HepG2 (cell line): ENCODE data around the gene THSD8. TPM values are rescaled to one million over a fixed set of nuclear protein-coding genes. Genes with fewer than 3 reads are reported as not detected.

ENCODE experiments used
- ARNT2 ChIP-seq: sonication (generic); formaldehyde crosslinking; IDR thresholded peaks from 2 replicates; pipeline ENCODE4 v1.8.0; 2022; ENCODE audit warnings: mild to moderate bottlenecking, low read depth, missing genetic modification reagents, moderate library complexity
- ATF7-NPFF ChIP-seq: sonication (generic); formaldehyde crosslinking; IDR thresholded peaks from 2 replicates; pipeline ENCODE4 v1.8.1; 2023; ENCODE audit warnings: mild to moderate bottlenecking, low read depth, missing genetic modification reagents, moderate library complexity
- CEBPB ChIP-seq: IDR thresholded peaks from 2 replicates; pipeline ENCODE4 v1.6.1; 2011; ENCODE audit warnings: low read depth, low read length, improper control_type of control experiment, borderline replicate concordance
- CSRNP1 ChIP-seq: sonication (generic); formaldehyde crosslinking; IDR thresholded peaks from 2 replicates; pipeline ENCODE4 v1.8.1; 2023; ENCODE audit warnings: mild to moderate bottlenecking, missing genetic modification reagents
- EED ChIP-seq: sonication (generic); formaldehyde crosslinking; IDR thresholded peaks from 2 replicates; pipeline ENCODE4 v1.5.0; 2020; ENCODE audit warnings: mild to moderate bottlenecking, missing genetic modification reagents
- LCORL ChIP-seq, 2 experiments: fragments of 450-650 bp in 1 of 2; sonication (generic) in 1 of 2; formaldehyde crosslinking in 1 of 2; IDR thresholded peaks; 2 replicates each; pipeline versions ENCODE4 v1.5.0 to v1.6.1; 2017 to 2020; ENCODE audit warnings: antibody characterized with exemption in 1 of 2, missing genetic modification reagents in 1 of 2
- MAF1 ChIP-seq: sonication (generic); formaldehyde crosslinking; IDR thresholded peaks from 2 replicates; pipeline ENCODE4 v1.5.0; 2020; ENCODE audit warnings: missing genetic modification reagents, borderline replicate concordance
- NFATC3 ChIP-seq: sonication (generic); formaldehyde crosslinking; IDR thresholded peaks from 2 replicates; pipeline ENCODE4 v1.5.1; 2020; ENCODE audit warnings: mild to moderate bottlenecking, missing genetic modification reagents
- RFX3 ChIP-seq: IDR thresholded peaks from 2 replicates; pipeline ENCODE4 v1.6.1; 2016; ENCODE audit warnings: missing biosample characterization, missing genetic modification reagents
- SYNCRIP ChIP-seq: fragments of 200-400 bp; formaldehyde crosslinking; IDR thresholded peaks from 2 replicates; pipeline ENCODE4 v1.6.1; 2018; ENCODE audit warnings: mild to moderate bottlenecking, low read depth, low read length; ENCODE audit not compliant: insufficient read depth
- TARDBP ChIP-seq: sonication (generic); formaldehyde crosslinking; IDR thresholded peaks from 2 replicates; pipeline ENCODE4 v1.8.0; 2022; ENCODE audit warnings: mild to moderate bottlenecking, missing genetic modification reagents
- TBL1XR1 ChIP-seq: fragments of 150-350 bp; IDR thresholded peaks from 2 replicates; pipeline ENCODE4 v1.6.1; 2014; ENCODE audit warnings: borderline replicate concordance, low read length; ENCODE audit not compliant: partially characterized antibody
- TRIM24 ChIP-seq: sonication (generic); formaldehyde crosslinking; IDR thresholded peaks from 2 replicates; pipeline ENCODE4 v1.8.0; 2022; ENCODE audit warnings: mild to moderate bottlenecking, missing genetic modification reagents
- XRCC5 ChIP-seq: fragments of 200-400 bp; formaldehyde crosslinking; optimal IDR thresholded peaks from 2 replicates; pipeline ENCODE3; 2017; ENCODE audit warnings: mild to moderate bottlenecking, low read length
- ZBTB20 ChIP-seq: sonication (generic); formaldehyde crosslinking; IDR thresholded peaks from 2 replicates; pipeline ENCODE4 v1.8.1; 2023; ENCODE audit warnings: missing genetic modification reagents, low read depth, mild to moderate bottlenecking, borderline replicate concordance
- ZNF496 ChIP-seq: sonication (generic); formaldehyde crosslinking; IDR thresholded peaks from 2 replicates; pipeline ENCODE4 v1.8.1; 2023; ENCODE audit warnings: mild to moderate bottlenecking, moderate library complexity, missing genetic modification reagents; ENCODE audit not compliant: insufficient replicate concordance
- ZNF607 ChIP-seq: sonication (generic); formaldehyde crosslinking; IDR thresholded peaks from 2 replicates; pipeline ENCODE4 v1.5.1; 2020; ENCODE audit warnings: missing genetic modification reagents, mild to moderate bottlenecking, borderline replicate concordance
- ZNF713 ChIP-seq: sonication (generic); formaldehyde crosslinking; IDR thresholded peaks from 2 replicates; pipeline ENCODE4 v1.4.0; 2020; ENCODE audit warnings: mild to moderate bottlenecking, missing genetic modification reagents
- ZNF792 ChIP-seq: IDR thresholded peaks from 2 replicates; pipeline ENCODE4 v1.6.1; 2016
- ZSCAN9 ChIP-seq: IDR thresholded peaks from 2 replicates; pipeline ENCODE4 v1.6.1; 2016; ENCODE audit warnings: borderline replicate concordance
- polyA plus RNA-seq, 8 experiments: library from polyadenylated mRNA; depleted of rRNA in 3 of 8; stranded (reverse) in 7 of 8; unstranded in 1 of 8; fragments of >200 nt; fragmentation: Illumina TruSeq in 4 of 8; extraction: Trizol in 4 of 8; gene quantifications; 2 replicates each; pipeline versions ENCODE4 v1.2.1 to v1.2.3, GENCODE V29; 2011 to 2016; ENCODE audit warnings: low read depth in 4 of 8, missing spikeins in 1 of 8, mixed read lengths in 1 of 8; ENCODE audit not compliant: insufficient read depth in 1 of 8
- total RNA-seq, 5 experiments: library from RNA; depleted of rRNA; stranded (reverse); fragments of >200 nt; fragmentation: Illumina TruSeq; extraction: Trizol; gene quantifications; 2 replicates each; pipeline ENCODE4 v1.2.3, GENCODE V29; 2016; ENCODE audit warnings: low read depth in 1 of 5
- TF ChIP-seq, protein P1 (sequence below): sonication (generic); formaldehyde crosslinking; IDR thresholded peaks from 2 replicates; pipeline ENCODE4 v1.5.0; 2020; ENCODE audit warnings: missing genetic modification reagents
- TF ChIP-seq, protein P2 (sequence below): sonication (generic); IDR thresholded peaks from 2 replicates; pipeline ENCODE4 v1.6.1; 2016; ENCODE audit warnings: low read depth, borderline replicate concordance
- TF ChIP-seq, protein P3 (sequence below): sonication (generic); formaldehyde crosslinking; IDR thresholded peaks from 2 replicates; pipeline ENCODE4 v1.5.0; 2020; ENCODE audit warnings: missing genetic modification reagents, mild to moderate bottlenecking, borderline replicate concordance

THSD8 gene
- total and polyA plus RNA-seq, 2 of the 13 experiments (the other 11 are each of a cell fraction or from before 2014, with no cell fraction given), result 4.8 to 14.9 TPM

DNA sequence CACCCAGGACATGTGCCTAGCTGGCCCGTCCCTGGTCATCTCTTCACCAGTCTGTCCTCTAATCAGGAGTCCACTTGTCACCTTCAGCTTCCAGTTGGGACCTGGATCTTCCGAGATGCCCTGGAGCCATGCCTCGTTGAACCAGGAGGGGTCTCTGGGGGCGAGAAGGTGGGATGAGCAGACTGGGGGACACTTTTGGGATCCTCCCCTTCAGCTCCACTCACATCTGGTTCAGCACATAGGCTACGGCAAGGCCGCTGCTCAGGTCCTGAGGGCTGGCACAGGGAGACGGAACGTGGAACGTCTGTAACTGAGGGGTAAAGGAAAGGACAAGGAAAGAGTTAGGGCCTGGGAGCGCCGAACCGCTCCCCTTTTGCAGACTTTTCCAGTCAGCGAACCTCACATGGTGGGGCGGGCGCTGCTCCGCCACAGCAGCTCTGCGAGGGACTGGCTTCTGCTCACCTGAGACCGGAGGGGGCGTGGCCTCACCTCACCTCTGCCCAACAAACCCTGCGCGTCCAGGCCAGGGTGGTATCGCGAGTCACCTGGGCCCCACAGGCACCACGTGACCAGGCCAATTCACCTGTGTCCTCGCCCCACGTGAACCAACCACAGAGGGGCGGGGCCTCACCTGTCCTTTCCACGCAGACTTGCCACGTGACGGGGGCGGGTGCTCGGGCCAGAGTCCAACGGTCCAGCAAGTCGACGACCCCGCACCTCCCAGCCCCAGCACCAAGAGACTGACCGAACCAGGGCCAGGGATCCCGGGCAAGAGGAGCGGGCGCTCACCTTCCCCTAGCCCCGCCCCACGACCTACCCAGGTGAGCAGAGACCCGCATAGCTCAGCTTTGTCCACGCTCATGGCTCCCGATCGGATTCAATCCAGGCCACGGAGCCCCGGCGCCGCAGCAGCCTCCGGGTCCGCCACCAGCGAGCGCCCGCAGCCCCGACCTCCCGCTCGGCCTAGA is 27.0 kb upstream of the THSD8 start, which contains the start of gene HOOK2 (continued):
- TF ChIP-seq NFATC3 (CRISPR knock-in tag), result no peak
- no peak for TF ChIP-seq TARDBP (CRISPR knock-in tag)
- TF ChIP-seq ARNT2, result no peak
- TF ChIP-seq MAF1 (CRISPR knock-in tag), result no peak
- TF ChIP-seq CEBPB, result no peak
- TF ChIP-seq, protein P1, sequence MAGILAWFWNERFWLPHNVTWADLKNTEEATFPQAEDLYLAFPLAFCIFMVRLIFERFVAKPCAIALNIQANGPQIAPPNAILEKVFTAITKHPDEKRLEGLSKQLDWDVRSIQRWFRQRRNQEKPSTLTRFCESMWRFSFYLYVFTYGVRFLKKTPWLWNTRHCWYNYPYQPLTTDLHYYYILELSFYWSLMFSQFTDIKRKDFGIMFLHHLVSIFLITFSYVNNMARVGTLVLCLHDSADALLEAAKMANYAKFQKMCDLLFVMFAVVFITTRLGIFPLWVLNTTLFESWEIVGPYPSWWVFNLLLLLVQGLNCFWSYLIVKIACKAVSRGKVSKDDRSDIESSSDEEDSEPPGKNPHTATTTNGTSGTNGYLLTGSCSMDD (CRISPR knock-in tag), result no peak
- TF ChIP-seq EED (CRISPR knock-in tag), result peak; percentile 92; the same call in 1 of the 2 replicates
- 0 out of 2 replicates have a peak, but pooled peaks have one; percentile 5 for TF ChIP-seq ZBTB20 (CRISPR knock-in tag)
- no peak for TF ChIP-seq ZNF713 (CRISPR knock-in tag)
- no peak for TF ChIP-seq TBL1XR1
- no peak; the same call in 1 of the 2 replicates for TF ChIP-seq ZNF607 (CRISPR knock-in tag)
- TF ChIP-seq CSRNP1, result peak; percentile 44; the same call in 1 of the 2 replicates
- no peak for TF ChIP-seq LCORL (IDR thresholded peaks at IDR 0.05)
- TF ChIP-seq LCORL (CRISPR knock-in tag; IDR thresholded peaks at IDR 0.05), result peak; percentile 43; the same call in 1 of the 2 replicates
- no peak for TF ChIP-seq ZNF792
- TF ChIP-seq XRCC5, result peak; percentile 10
- peak; percentile 60 for TF ChIP-seq ATF7-NPFF (CRISPR knock-in tag)
- TF ChIP-seq, protein P2, sequence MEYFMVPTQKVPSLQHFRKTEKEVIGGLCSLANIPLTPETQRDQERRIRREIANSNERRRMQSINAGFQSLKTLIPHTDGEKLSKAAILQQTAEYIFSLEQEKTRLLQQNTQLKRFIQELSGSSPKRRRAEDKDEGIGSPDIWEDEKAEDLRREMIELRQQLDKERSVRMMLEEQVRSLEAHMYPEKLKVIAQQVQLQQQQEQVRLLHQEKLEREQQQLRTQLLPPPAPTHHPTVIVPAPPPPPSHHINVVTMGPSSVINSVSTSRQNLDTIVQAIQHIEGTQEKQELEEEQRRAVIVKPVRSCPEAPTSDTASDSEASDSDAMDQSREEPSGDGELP, result peak; percentile 39; the same call in 1 of the 2 replicates
- no peak for TF ChIP-seq ZSCAN9 (CRISPR knock-in tag)
- no peak for TF ChIP-seq TRIM24 (CRISPR knock-in tag)
- TF ChIP-seq ZNF496, result no peak
- no peak for TF ChIP-seq RFX3 (CRISPR knock-in tag)
- TF ChIP-seq, protein P3, sequence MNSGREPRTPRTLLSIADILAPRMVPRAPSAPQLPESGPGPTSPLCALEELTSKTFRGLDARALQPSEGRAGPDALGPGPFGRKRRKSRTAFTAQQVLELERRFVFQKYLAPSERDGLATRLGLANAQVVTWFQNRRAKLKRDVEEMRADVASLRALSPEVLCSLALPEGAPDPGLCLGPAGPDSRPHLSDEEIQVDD (CRISPR knock-in tag), result 0 out of 2 replicates have a peak, but pooled peaks have one; percentile 21
- no peak for TF ChIP-seq SYNCRIP
